GM19193 (cell line): ENCODE results near the gene ABCG1.

Experiments used
- POLR2A ChIP-seq: IDR thresholded peaks from 4 replicates; pipeline ENCODE4 v1.6.1; 2011; ENCODE audit not compliant: insufficient read depth, insufficient read length; ENCODE audit errors: extremely low read depth

ABCG1 gene

GRCh38 chr21:42189860-42190485 lies 29.0 kb upstream of the ABCG1 start:
- no peak for TF ChIP-seq POLR2A

GRCh38 chr21:42190486-42190863 lies 28.5 kb upstream of the ABCG1 start:
- TF ChIP-seq POLR2A = no peak

GRCh38 chr21:42191064-42191463 lies 27.9 kb upstream of the ABCG1 start:
- TF ChIP-seq POLR2A = no peak

GRCh38 chr21:42191696-42192595 lies 27.0 kb upstream of the ABCG1 start:
- no peak for TF ChIP-seq POLR2A

GRCh38 chr21:42193131-42193671 lies 25.7 kb upstream of the ABCG1 start:
- no peak for TF ChIP-seq POLR2A

- no peak for TF ChIP-seq POLR2A
These were observed 25.2 kb upstream of the ABCG1 start for GRCh38 chr21:42193721-42194120.

- no peak for TF ChIP-seq POLR2A
These were observed 24.1 kb upstream of the ABCG1 start for GRCh38 chr21:42194863-42195262.

GRCh38 chr21:42195378-42196031 lies 23.4 kb upstream of the ABCG1 start:
- no peak for TF ChIP-seq POLR2A

- no peak for TF ChIP-seq POLR2A
These were observed 19.7 kb upstream of the ABCG1 start for GRCh38 chr21:42198929-42199867.

- no peak for TF ChIP-seq POLR2A
These were observed 19.0 kb upstream of the ABCG1 start for GRCh38 chr21:42199868-42200463.

GRCh38 chr21:42200906-42201614 lies 17.9 kb upstream of the ABCG1 start:
- TF ChIP-seq POLR2A = no peak

GRCh38 chr21:42201615-42202161 lies 17.3 kb upstream of the ABCG1 start:
- TF ChIP-seq POLR2A = no peak

GRCh38 chr21:42202321-42202720 lies 16.6 kb upstream of the ABCG1 start:
- no peak for TF ChIP-seq POLR2A
